Measurements from ENCODE around the gene MITF.

MITF gene

DNA sequence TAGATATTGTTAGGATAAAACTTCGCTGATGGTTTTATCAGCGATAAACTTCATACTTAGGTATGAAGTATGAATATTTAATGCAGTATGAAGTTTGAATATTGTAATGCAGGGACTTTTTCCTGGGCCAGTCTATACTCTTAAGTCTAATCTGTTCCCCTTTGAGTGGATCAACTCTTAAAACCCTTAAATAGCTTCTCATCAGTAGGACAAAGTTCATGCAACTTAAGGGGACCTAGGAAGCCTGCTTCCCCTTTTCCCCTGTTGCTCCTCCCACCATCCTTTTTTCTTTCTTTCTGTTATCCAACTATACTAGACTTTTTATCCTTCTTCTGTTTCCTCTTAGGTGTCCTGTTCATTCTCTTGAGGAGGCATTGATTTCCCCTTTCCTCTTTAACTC lies 78.7 kb downstream of the MITF start:
- Histone ChIP-seq H3K4me3 (ENCODE audit: low read depth, low read length) (no peak overlapping the region), H3K9me3 (no peaks in the 10 kb centered on the region; the same call in 1 of the 2 replicates), H3K27me3 (no peaks in the 10 kb centered on the region), H3K4me1 (no peaks in the 10 kb centered on the region), H3K36me3 (no peaks in the 10 kb centered on the region)
- TF ChIP-seq, protein P1, sequence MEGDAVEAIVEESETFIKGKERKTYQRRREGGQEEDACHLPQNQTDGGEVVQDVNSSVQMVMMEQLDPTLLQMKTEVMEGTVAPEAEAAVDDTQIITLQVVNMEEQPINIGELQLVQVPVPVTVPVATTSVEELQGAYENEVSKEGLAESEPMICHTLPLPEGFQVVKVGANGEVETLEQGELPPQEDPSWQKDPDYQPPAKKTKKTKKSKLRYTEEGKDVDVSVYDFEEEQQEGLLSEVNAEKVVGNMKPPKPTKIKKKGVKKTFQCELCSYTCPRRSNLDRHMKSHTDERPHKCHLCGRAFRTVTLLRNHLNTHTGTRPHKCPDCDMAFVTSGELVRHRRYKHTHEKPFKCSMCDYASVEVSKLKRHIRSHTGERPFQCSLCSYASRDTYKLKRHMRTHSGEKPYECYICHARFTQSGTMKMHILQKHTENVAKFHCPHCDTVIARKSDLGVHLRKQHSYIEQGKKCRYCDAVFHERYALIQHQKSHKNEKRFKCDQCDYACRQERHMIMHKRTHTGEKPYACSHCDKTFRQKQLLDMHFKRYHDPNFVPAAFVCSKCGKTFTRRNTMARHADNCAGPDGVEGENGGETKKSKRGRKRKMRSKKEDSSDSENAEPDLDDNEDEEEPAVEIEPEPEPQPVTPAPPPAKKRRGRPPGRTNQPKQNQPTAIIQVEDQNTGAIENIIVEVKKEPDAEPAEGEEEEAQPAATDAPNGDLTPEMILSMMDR (IDR thresholded peaks at IDR 0.05; ENCODE audit: low read depth, low read length): no peak
- DNase-seq: no peak

DNA sequence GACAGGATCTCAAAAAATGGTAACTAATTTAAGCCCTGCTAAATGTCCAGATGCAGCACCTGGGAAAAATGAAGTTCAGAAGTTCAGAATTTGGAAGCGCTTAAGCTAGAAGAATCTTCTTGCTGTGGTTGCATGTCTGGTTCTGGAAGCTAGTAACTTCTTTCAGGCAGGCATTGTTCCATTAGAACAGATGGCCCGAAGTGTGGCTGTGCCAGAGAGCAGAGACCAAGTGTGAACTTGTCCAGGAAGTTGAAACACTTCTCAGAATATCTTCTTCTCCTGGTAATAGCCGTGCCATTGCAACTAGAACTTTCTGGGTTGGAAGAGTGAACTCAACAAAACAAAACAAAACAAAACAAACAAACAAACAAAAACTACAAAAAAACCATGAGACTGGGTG lies 80.0 kb downstream of the MITF start:
- no peaks in the 10 kb centered on the region for H3K4me1 ChIP-seq
- H3K36me3 ChIP-seq: no peaks in the 10 kb centered on the region
- no peaks in the 10 kb centered on the region; the same call in 1 of the 2 replicates for H3K9me3 ChIP-seq
- no peak for DNase-seq
- TF ChIP-seq, protein P1 (IDR thresholded peaks at IDR 0.05; ENCODE audit: low read depth, low read length): no peak
- H3K27me3 ChIP-seq: no peaks in the 10 kb centered on the region
- H3K4me3 ChIP-seq (ENCODE audit: low read depth, low read length): no peak overlapping the region

DNA sequence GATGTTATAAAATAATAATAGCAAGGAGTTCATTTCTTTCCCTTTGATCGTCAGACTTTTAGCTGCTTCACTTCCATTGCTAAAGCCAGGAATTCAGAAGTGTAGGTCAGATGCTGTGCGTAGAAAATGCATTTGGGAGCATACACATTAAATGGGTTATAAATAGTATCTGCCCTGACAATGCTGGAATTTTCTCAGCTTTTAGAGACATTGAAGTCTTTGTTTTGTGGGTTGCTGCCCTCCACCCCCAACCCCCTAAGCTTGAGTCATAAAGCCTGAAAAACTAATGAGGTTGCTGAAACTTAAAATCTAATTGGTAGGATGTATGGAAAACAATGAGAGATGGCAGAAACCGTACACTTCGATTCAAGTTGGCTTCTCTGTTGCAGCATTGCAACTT lies 81.9 kb downstream of the MITF start:
- H3K4me3 ChIP-seq (ENCODE audit: low read depth, low read length): no peak overlapping the region
- peaks cover 3% of the 10 kb centered on the region; the same call in 1 of the 2 replicates for H3K4me1 ChIP-seq
- TF ChIP-seq, protein P1 (IDR thresholded peaks at IDR 0.05; ENCODE audit: low read depth, low read length): no peak
- H3K27me3 ChIP-seq: no peaks in the 10 kb centered on the region
- no peak for DNase-seq
- H3K36me3 ChIP-seq: no peaks in the 10 kb centered on the region
- no peaks in the 10 kb centered on the region; the same call in 1 of the 2 replicates for H3K9me3 ChIP-seq

DNA sequence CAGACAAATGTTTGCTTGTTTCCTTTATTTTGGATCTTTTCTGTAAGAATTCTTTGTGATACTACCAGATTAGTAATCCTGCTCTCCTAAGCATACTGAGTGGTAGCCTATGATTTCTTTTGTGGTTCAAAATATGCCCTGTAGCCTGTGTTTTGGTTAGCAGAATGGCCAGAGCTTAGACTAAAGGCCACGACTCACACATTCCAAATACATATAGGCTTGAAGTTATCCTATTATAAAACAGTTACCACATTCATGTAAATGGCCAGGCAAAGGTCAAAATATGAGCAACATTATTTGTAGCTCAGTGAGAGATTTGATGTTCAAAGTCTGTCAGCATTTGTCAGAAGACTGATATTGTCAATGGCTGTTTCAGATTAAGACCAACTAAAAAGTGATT lies 84.5 kb downstream of the MITF start:
- peaks cover 3% of the 10 kb centered on the region; the same call in 1 of the 2 replicates for H3K4me1 ChIP-seq
- H3K27me3 ChIP-seq: no peaks in the 10 kb centered on the region
- no peak overlapping the region for H3K4me3 ChIP-seq (ENCODE audit: low read depth, low read length)
- TF ChIP-seq, protein P1 (IDR thresholded peaks at IDR 0.05; ENCODE audit: low read depth, low read length): no peak
- no peaks in the 10 kb centered on the region for H3K36me3 ChIP-seq
- H3K9me3 ChIP-seq: no peaks in the 10 kb centered on the region; the same call in 1 of the 2 replicates
- DNase-seq: no peak

DNA sequence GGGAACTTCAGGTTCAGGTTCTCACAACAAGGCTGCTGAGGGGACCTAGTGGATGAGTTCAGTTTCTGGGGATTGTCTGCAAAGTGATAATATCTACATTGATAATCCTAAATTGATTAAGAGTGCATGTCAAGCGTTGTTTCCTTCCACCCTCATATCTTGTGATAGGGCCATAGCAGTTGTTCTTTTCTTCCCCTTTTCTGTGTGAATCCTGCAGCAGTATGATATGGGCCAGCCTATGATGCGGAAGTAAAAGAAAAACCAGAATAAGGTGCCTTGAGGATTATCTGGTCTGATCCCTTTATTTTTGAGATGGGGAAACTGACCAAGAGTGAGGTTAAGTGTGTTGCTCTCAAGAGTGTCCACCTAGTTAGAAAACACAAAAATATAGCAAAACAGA lies 86.2 kb downstream of the MITF start:
- H3K4me1 ChIP-seq: peaks cover 3% of the 10 kb centered on the region; the same call in 1 of the 2 replicates

DNA sequence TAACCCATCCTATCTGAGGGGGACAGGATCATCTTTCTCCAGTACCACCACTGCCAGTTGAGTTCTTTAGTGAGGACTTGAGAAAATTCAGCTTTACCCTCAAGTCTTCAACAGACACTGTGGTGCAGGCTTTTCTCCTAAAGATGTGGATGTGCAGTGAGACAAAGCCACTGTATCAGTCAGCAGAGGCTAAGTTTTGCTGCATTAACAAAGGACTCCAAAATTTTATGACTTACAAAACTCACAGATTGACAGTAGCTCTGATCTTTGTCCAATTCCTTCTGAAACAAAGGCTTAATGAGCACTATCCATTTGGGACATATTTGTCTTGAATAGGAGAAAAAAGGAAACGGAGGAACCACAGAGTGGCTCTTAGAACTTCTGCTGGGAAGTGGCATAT lies 87.9 kb downstream of the MITF start:
- no peak for DNase-seq
- Histone ChIP-seq H3K9me3 (no peaks in the 10 kb centered on the region; the same call in 1 of the 2 replicates), H3K27me3 (no peaks in the 10 kb centered on the region), H3K4me1 (peaks cover 3% of the 10 kb centered on the region; the same call in 1 of the 2 replicates), H3K4me3 (ENCODE audit: low read depth, low read length) (no peak overlapping the region), H3K36me3 (no peaks in the 10 kb centered on the region)
- TF ChIP-seq, protein P1 (IDR thresholded peaks at IDR 0.05; ENCODE audit: low read depth, low read length): no peak

More for the DNA sequence above, 86.2 kb downstream of the MITF start:
- H3K27me3 ChIP-seq: no peaks in the 10 kb centered on the region
- no peaks in the 10 kb centered on the region for H3K36me3 ChIP-seq
- no peak overlapping the region for H3K4me3 ChIP-seq (ENCODE audit: low read depth, low read length)
- no peaks in the 10 kb centered on the region; the same call in 1 of the 2 replicates for H3K9me3 ChIP-seq
- TF ChIP-seq, protein P1 (IDR thresholded peaks at IDR 0.05; ENCODE audit: low read depth, low read length): no peak
- no peak for DNase-seq

All from BE2C (cell line).